GM12801 (cell line): Measurements from ENCODE around the gene PICK1.

Experiments used
- TF ChIP-seq, protein P1 (sequence below): IDR thresholded peaks from one replicate; pipeline ENCODE4 v1.5.1; 2011; ENCODE audit warnings: control low read depth; ENCODE audit not compliant: insufficient read length; ENCODE audit errors: extremely low read depth

PICK1 gene

DNA sequence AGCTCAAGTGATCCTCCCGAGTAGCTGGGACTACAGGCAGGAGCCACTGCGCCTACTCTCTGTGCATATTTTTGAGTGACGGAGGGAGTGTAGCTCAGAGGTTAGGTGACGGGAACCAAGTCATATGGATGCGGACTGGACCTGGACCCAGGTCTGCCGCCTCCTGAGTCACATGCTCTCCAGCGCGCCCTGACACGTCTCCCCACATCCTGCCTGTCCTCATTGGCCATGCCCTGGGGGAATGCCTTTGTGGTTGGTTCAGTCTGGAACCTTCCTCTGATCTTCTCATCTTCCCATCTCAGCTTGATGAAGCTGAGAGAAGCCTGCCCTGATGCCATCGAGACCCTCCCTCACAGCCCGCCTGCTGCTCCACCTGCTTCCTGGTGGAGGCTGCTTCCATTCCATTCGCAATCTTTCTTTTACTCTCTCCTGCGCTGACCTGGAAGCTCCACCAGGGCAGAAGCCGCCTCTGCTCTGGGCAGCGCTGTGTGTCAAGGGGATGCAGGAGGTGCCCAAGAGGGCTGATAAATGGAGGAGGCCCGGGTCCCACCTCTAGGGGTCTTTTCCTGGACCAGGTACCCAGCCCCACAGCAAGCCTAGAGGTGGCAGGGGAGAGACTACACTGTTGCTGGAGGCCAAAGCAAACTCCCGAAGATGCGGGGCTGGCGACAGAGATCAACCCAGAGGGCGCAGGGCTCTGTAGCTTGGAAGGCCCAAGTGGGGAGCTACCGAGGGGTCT lies 67.2 kb downstream of the PICK1 start:
- TF ChIP-seq, protein P1, sequence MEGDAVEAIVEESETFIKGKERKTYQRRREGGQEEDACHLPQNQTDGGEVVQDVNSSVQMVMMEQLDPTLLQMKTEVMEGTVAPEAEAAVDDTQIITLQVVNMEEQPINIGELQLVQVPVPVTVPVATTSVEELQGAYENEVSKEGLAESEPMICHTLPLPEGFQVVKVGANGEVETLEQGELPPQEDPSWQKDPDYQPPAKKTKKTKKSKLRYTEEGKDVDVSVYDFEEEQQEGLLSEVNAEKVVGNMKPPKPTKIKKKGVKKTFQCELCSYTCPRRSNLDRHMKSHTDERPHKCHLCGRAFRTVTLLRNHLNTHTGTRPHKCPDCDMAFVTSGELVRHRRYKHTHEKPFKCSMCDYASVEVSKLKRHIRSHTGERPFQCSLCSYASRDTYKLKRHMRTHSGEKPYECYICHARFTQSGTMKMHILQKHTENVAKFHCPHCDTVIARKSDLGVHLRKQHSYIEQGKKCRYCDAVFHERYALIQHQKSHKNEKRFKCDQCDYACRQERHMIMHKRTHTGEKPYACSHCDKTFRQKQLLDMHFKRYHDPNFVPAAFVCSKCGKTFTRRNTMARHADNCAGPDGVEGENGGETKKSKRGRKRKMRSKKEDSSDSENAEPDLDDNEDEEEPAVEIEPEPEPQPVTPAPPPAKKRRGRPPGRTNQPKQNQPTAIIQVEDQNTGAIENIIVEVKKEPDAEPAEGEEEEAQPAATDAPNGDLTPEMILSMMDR: no peak

DNA sequence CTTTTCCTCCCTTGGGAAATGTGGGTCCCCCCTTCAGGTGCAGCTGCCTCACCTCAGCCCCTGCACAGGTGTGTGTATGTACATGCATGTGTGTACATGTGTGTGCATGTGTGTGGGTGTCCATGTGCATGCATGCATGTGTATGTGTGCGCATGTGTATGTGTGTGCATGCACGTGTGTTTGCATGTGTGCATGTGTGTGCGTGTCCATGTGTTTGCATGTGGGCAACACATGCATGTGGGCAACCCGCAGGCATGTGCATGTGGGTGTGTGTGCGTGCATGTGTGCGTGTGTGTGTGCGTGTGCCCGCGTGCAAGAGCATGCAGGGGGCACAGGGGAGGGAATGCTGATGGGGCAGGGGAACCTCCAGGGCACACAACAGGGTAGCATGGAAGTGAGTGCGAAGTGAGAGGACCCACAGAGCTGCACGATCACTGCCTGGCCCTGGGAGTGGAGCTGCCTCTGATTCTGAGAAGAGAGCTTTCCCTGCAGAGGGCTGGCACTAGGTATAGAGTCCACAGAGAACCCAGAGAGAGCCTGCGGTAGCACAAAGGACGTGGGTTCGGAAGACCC lies 67.9 kb downstream of the PICK1 start:
- TF ChIP-seq, protein P1: no peak
